ENCODE data around the gene NXPE2.

- TF ChIP-seq CTCF (IDR thresholded peaks at IDR 0.05): no peak
- TF ChIP-seq POLR2A (IDR thresholded peaks at IDR 0.05): no peak
Observed at GRCh38 chr11:114666760-114667159, 11.6 kb upstream of the NXPE2 start.

Data from esophagus squamous epithelium (tissue), 4 donors.